Osteoblast (primary cell): ENCODE data around the gene SCN4B. TPM values are rescaled to one million over a fixed set of nuclear protein-coding genes. Genes with fewer than 3 reads are reported as not detected.

Source experiments
- DNase-seq: peaks from one replicate; pipeline ENCODE4 v3.0.0; 2011; ENCODE audit warnings: low spot score, mixed read lengths; ENCODE audit not compliant: insufficient read length; ENCODE audit errors: missing footprints
- H2AFZ ChIP-seq: 2 replicates; pipeline ENCODE4 v1.6.0; 2011; ENCODE audit warnings: mild to moderate bottlenecking, low read length
- H3K27ac ChIP-seq: 2 replicates; pipeline ENCODE4 v1.5.1; 2011; ENCODE audit warnings: mild to moderate bottlenecking, low read depth, low read length, moderate library complexity
- H3K27me3 ChIP-seq: 2 replicates; pipeline ENCODE4 v1.6.0; 2012; ENCODE audit warnings: mild to moderate bottlenecking, control low read depth, inconsistent platforms, low read length, moderate library complexity; ENCODE audit not compliant: insufficient read depth
- H3K36me3 ChIP-seq: 2 replicates; pipeline ENCODE4 v1.5.1; 2011; ENCODE audit warnings: mild to moderate bottlenecking, low read length, control low read depth, moderate library complexity; ENCODE audit not compliant: insufficient read depth
- H3K4me1 ChIP-seq: 2 replicates; pipeline ENCODE4 v1.5.1; 2011; ENCODE audit warnings: mild to moderate bottlenecking, low read length, control low read depth, moderate library complexity; ENCODE audit not compliant: insufficient read depth
- H3K4me2 ChIP-seq: 2 replicates; pipeline ENCODE4 v1.6.0; 2011; ENCODE audit warnings: mild to moderate bottlenecking, low read length; ENCODE audit not compliant: insufficient read depth
- H3K4me3 ChIP-seq: fragments of 200-600 bp; sonication (generic); 3 replicates; pipeline ENCODE4 v1.5.1; 2012; ENCODE audit warnings: mild to moderate bottlenecking, low read length, inconsistent platforms; ENCODE audit not compliant: insufficient read depth
- H3K79me2 ChIP-seq: 2 replicates; pipeline ENCODE4 v1.6.0; 2012; ENCODE audit warnings: mild to moderate bottlenecking, low read length, control low read depth, inconsistent platforms; ENCODE audit not compliant: insufficient read depth
- H3K9me3 ChIP-seq: 2 replicates; pipeline ENCODE4 v1.5.1; 2011; ENCODE audit warnings: low read depth, low read length, control low read depth
- H4K20me1 ChIP-seq: 2 replicates; pipeline ENCODE4 v1.6.0; 2012; ENCODE audit warnings: mild to moderate bottlenecking, low read length, control low read depth; ENCODE audit not compliant: insufficient read depth
- total RNA-seq: library from RNA; depleted of rRNA; stranded (reverse); fragments of >200 nt; gene quantifications from 2 replicates; pipeline ENCODE4 v1.2.3, GENCODE V29; 2012
- TF ChIP-seq, protein P1 (sequence below): IDR thresholded peaks from 2 replicates; pipeline ENCODE4 v1.5.1; 2011; ENCODE audit warnings: mild to moderate bottlenecking, low read depth, low read length, moderate library complexity; ENCODE audit errors: extremely low read depth

SCN4B gene
- total RNA-seq, 1 donor: 0.36 TPM

DNA sequence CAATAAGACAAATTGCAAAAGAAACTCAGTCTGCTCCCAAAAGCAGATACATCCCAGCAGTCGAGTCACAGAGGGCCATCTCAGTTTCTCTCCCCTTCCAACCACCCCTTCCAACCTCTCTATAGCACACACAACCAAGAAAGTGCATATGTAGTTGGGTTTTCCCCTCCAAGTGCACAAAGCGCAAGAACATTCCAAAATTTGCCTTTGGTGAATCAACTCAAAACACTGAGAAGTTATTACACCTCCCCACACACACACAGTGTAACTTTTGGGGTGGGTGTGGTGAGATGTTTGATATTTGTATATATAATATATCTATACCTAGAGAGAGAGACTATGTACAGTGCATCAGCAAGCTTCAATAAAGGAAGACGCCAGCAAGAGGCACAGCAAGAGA, 10.2 kb upstream of the SCN4B start:
- no peak overlapping the region for H3K4me2 ChIP-seq
- TF ChIP-seq, protein P1, sequence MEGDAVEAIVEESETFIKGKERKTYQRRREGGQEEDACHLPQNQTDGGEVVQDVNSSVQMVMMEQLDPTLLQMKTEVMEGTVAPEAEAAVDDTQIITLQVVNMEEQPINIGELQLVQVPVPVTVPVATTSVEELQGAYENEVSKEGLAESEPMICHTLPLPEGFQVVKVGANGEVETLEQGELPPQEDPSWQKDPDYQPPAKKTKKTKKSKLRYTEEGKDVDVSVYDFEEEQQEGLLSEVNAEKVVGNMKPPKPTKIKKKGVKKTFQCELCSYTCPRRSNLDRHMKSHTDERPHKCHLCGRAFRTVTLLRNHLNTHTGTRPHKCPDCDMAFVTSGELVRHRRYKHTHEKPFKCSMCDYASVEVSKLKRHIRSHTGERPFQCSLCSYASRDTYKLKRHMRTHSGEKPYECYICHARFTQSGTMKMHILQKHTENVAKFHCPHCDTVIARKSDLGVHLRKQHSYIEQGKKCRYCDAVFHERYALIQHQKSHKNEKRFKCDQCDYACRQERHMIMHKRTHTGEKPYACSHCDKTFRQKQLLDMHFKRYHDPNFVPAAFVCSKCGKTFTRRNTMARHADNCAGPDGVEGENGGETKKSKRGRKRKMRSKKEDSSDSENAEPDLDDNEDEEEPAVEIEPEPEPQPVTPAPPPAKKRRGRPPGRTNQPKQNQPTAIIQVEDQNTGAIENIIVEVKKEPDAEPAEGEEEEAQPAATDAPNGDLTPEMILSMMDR: no peak
- H3K36me3 ChIP-seq: no peaks in the 10 kb centered on the region
- no peak overlapping the region for H3K27ac ChIP-seq
- H3K4me3 ChIP-seq: no peak overlapping the region
- peak; percentile 37 for DNase-seq
- H3K27me3 ChIP-seq: peaks cover 12% of the 10 kb centered on the region
- no peaks in the 10 kb centered on the region for H3K9me3 ChIP-seq
- H4K20me1 ChIP-seq: no peaks in the 10 kb centered on the region
- H2AFZ ChIP-seq: no peak overlapping the region
- H3K79me2 ChIP-seq: no peaks in the 10 kb centered on the region
- no peaks in the 10 kb centered on the region for H3K4me1 ChIP-seq

GRCh38 chr11:118161786-118162185, 9.2 kb upstream of the SCN4B start:
- H3K36me3 ChIP-seq: no peaks in the 10 kb centered on the region
- no peaks in the 10 kb centered on the region for H3K9me3 ChIP-seq
- no peaks in the 10 kb centered on the region for H3K79me2 ChIP-seq
- H3K27me3 ChIP-seq: peaks cover 23% of the 10 kb centered on the region
- H3K4me2 ChIP-seq: no peak overlapping the region
- H3K4me3 ChIP-seq: no peak overlapping the region
- TF ChIP-seq, protein P1: no peak
- H3K27ac ChIP-seq: no peak overlapping the region
- no peak overlapping the region for H2AFZ ChIP-seq
- H4K20me1 ChIP-seq: no peaks in the 10 kb centered on the region
- no peaks in the 10 kb centered on the region for H3K4me1 ChIP-seq
- peak; percentile 77 for DNase-seq

DNA sequence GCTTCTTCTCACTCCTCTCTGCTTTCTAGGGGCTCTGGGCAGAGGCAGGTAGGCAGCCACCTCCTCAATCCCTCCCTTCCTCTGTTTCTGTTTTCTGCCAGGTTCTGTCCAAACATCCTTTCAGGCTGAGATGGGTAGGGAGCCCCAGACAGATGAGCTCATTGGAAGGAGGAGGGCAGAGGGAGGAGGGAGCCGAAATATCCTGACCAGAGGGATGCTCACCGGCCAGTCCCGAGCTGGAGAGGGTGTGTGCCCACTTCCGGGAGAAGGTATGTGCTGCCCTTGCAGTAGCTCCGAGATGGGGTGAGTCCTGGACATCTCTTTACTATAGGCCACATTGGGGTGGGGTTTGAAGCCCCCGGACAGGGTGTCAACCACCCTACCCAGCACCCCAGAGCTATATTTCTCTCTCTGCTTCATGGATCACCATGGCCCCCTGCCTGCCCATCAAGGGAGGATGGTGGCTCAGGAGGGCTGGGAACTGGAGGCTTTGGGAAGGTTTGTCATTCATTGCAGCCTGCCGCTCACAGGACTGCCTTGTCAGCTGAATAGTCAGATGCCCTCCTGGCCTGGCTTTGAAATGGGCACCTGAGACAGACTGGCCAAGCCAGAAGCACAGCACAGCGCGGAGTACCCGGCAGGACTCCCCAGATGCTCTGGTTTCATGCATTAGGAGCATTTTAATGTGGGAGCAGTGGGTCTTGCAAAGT, 4.7 kb upstream of the SCN4B start:
- Histone ChIP-seq H3K27me3 (peaks cover 66% of the 10 kb centered on the region), H3K36me3 (no peaks in the 10 kb centered on the region)

GRCh38 chr11:118156531-118157185, 4.0 kb upstream of the SCN4B start:
- Histone ChIP-seq H3K27ac (no peak overlapping the region), H3K36me3 (no peaks in the 10 kb centered on the region), H3K79me2 (no peaks in the 10 kb centered on the region), H4K20me1 (no peaks in the 10 kb centered on the region), H3K9me3 (no peaks in the 10 kb centered on the region), H3K4me2 (no peak overlapping the region), H3K27me3 (peaks cover 73% of the 10 kb centered on the region), H3K4me1 (no peaks in the 10 kb centered on the region), H3K4me3 (no peak overlapping the region), H2AFZ (no peak overlapping the region)
- TF ChIP-seq, protein P1: no peak
- peak; percentile 44 for DNase-seq

More for the DNA sequence above, 4.7 kb upstream of the SCN4B start:
- Histone ChIP-seq H4K20me1 (no peaks in the 10 kb centered on the region), H3K4me3 (no peak overlapping the region), H3K9me3 (no peaks in the 10 kb centered on the region), H3K27ac (no peak overlapping the region), H3K79me2 (no peaks in the 10 kb centered on the region), H3K4me2 (no peak overlapping the region), H2AFZ (no peak overlapping the region), H3K4me1 (no peaks in the 10 kb centered on the region)
- TF ChIP-seq, protein P1: no peak
- DNase-seq: peak; percentile 58
